Brain pericyte (primary cell): Measurements from ENCODE around the gene IQGAP2.
"Not testable (repeated sequence)": the region's sequence is repeated elsewhere in the genome, so short reads cannot be mapped to it uniquely, and the experiment has no call there.

Source experiments
- DNase-seq: peaks from one replicate; pipeline ENCODE4 v3.0.0-alpha.2; 2012; ENCODE audit warnings: low read depth, low spot score

The IQGAP2 gene

GRCh38 chr5:76576996-76577395 lies 173.9 kb downstream of the IQGAP2 start:
- DNase-seq: no peak

- DNase-seq: no peak
Observed at GRCh38 chr5:76579166-76579937, 176.3 kb downstream of the IQGAP2 start.

GRCh38 chr5:76580981-76581380 lies 177.9 kb downstream of the IQGAP2 start:
- DNase-seq: no peak

GRCh38 chr5:76582230-76583162 lies 179.4 kb downstream of the IQGAP2 start:
- DNase-seq: no peak

- DNase-seq: no peak
Observed at GRCh38 chr5:76583163-76584047, 180.3 kb downstream of the IQGAP2 start.

- DNase-seq: no peak
Observed at GRCh38 chr5:76585783-76586217, 182.7 kb downstream of the IQGAP2 start.

- no peak for DNase-seq
Observed at GRCh38 chr5:76586531-76586930, 183.4 kb downstream of the IQGAP2 start.

GRCh38 chr5:76590027-76590426 lies 186.9 kb downstream of the IQGAP2 start:
- no peak for DNase-seq

- DNase-seq: no peak
Observed at GRCh38 chr5:76591366-76591765, 188.3 kb downstream of the IQGAP2 start.

- DNase-seq: no peak
Observed at GRCh38 chr5:76592692-76593091, 189.6 kb downstream of the IQGAP2 start.

- no peak for DNase-seq
Observed at GRCh38 chr5:76594107-76594506, 191.0 kb downstream of the IQGAP2 start.

- DNase-seq: no peak
Observed at GRCh38 chr5:76595755-76596481, 192.8 kb downstream of the IQGAP2 start.

GRCh38 chr5:76598531-76598930 lies 195.4 kb downstream of the IQGAP2 start:
- no peak for DNase-seq

GRCh38 chr5:76600716-76601115 lies 197.6 kb downstream of the IQGAP2 start:
- DNase-seq: no peak

- DNase-seq: no peak
Observed at GRCh38 chr5:76601470-76601869, 198.4 kb downstream of the IQGAP2 start.

- DNase-seq: no peak
Observed at GRCh38 chr5:76602094-76602726, 199.1 kb downstream of the IQGAP2 start.

- DNase-seq: not testable (repeated sequence)
Observed at GRCh38 chr5:76603991-76604390, 200.9 kb downstream of the IQGAP2 start.

- DNase-seq: peak; percentile 57
Observed at GRCh38 chr5:76604838-76605237, 201.8 kb downstream of the IQGAP2 start.

- DNase-seq: no peak
Observed at GRCh38 chr5:76606701-76607100, 203.6 kb downstream of the IQGAP2 start.

GRCh38 chr5:76607353-76607871 lies 204.3 kb downstream of the IQGAP2 start:
- no peak for DNase-seq
